GM19468 (cell line): ENCODE results near the gene PTGES3.
"Not testable (repeated sequence)": the region's sequence is repeated elsewhere in the genome, so short reads cannot be mapped to it uniquely, and the experiment has no call there.

ENCODE experiments used
- ATAC-seq: cut with Tn5 transposase; IDR thresholded peaks from one replicate; pipeline ENCODE4 v1.9.1; 2021; ENCODE audit warnings: mild to moderate bottlenecking, moderate library complexity, moderate number of reproducible peaks; ENCODE audit not compliant: unreplicated experiment; ENCODE audit errors: extremely low read depth

PTGES3 gene

GRCh38 chr12:56658921-56659320, 29.2 kb downstream of the PTGES3 start:
- no peak for ATAC-seq

GRCh38 chr12:56657416-56658379, 30.4 kb downstream of the PTGES3 start:
- ATAC-seq, result no peak

GRCh38 chr12:56653781-56654180, 34.3 kb downstream of the PTGES3 start:
- ATAC-seq, result not testable (repeated sequence)

DNA sequence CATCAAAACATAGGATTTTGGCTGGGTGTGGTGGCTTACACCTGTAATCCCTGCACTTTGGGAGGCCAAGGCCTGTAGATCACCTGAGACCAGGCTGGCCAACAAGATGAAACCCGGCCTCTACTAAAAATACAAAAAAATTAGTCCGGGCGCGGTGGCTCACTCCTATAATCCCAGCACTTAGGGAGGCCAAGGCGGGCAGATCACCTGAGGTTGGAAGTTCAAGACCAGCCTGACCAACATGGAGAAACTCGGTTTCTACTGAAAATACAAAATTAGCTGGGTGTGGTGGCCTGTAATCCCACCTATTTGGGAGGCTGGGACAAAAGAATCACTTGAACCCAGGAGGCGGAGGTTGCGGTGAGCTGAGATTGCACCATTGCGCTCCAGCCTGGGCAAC, 40.1 kb downstream of the PTGES3 start:
- not testable (repeated sequence) for ATAC-seq

DNA sequence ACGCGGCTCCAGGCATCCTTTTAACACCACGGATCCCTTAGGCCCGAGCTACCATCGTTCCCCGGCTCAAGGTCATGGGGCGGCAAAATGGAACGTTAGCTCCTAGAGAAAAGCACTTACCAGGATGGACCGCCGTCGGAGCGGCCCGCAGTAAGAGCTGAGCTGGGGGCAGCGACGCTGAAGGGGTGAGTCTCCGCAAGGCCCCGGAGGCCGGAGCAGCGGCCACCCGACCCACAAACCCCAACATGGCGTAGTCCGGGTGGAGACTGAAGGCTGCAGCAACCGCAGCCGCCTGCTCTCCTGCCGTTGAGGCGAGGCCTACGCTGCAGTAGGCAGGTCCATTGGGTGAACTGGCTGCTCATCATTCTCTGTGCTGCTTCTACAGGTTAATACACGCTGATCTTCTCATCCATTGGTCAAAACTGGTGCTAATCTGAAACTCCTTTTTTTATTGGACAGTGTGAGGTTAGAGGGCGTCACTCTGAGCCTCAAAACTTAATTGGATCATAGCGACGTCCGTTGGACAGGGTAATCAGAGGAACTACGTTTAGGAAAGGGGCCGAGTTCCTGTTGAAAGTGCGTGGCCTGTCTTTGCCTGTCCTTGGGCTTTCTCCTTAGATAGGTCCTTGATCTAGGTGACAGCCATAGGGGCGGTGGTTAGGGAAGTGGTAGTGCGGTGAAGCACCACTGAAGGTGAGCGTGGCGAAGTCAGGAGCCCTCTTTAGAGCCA, 42.2 kb downstream of the PTGES3 start, which contains the start of gene ATP5F1B:
Gene ATP5F1B, minus strand, starts transcription at position 268 of the 730 bp plus-strand sequence. Its CDS starts 21 bp downstream, at position 247.
- peak; percentile 99 for ATAC-seq

DNA sequence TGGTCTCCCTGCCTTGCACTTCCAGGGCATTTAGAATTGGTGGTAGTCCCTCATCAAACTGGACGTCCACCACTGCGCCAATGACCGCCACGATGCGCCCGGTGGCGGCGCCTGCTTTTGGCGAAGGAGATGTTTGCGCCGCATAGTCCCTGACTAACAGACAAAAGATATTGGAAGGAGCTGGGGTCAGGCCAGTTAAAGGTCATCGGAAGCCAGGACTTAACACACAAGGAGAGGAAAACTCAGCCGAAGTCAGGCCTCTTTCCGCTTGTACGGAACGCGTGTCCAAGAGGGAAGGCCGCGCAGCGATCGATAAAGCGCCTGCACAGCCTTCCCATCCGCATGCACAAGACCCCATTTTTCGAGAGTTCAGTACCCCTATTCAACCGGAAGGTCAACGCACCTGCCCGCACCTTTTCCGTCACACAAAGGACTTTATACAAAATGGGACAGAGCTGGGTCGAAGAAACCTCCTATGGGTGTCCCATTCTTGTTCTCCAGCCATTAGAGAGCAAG, 42.8 kb downstream of the PTGES3 start:
- ATAC-seq, result no peak

DNA sequence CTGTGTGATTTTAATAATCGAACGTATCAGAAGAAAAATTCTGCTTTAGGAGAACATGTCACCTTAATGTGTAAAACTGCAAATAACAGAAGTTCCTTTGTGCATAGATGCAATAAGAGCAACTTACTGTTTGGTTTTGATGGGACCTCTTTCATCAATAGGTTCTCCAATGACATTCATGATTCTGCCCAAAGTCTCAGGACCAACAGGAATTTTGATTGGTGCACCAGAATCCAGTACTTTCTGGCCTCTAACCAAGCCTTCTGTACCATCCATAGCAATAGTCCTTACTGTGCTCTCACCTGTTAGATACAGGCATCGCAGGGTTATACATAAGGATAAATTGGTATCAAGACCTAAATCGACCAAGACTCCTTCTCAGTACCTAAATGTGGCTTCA, 43.4 kb downstream of the PTGES3 start:
- ATAC-seq, result no peak

DNA sequence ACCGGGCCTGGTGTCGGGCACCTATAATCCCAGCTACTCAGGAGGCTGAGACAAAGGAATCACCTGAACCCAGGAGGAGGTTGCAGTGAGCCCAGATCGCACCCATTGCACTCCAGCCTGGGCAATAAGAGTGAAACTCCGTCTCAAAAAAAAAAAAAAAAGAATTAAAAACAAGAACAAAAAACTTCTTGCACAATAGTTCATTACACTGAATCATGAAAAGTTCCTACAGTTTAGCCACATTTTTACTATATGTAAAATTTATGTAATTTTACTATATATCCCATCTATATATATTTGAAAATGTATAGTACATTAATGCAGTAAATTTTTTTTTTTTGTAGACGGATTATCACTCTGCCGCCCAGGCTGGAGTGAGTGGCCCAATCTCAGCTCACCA, 46.9 kb downstream of the PTGES3 start:
- no peak for ATAC-seq

DNA sequence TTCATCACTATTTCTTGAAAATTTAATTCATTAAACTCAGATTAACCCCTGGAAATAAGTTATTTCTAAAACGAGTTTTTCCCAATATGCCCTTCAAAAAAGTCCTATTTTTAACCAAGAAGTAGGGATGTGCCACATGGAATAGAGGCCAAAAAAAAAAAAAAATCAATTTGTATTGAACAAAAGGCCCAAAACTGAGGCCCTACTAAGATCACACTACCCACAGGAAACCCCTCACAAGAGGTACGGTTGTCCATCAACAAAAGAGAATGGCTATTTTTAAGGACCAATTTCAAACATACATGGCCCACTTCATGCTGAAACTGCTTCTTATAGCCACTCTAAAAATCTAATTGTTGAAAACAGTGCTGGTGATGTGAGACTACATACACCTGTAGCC, 50.5 kb downstream of the PTGES3 start:
- no peak for ATAC-seq

GRCh38 chr12:56636675-56637540, 51.2 kb downstream of the PTGES3 start:
- ATAC-seq, result peak; percentile 43

DNA sequence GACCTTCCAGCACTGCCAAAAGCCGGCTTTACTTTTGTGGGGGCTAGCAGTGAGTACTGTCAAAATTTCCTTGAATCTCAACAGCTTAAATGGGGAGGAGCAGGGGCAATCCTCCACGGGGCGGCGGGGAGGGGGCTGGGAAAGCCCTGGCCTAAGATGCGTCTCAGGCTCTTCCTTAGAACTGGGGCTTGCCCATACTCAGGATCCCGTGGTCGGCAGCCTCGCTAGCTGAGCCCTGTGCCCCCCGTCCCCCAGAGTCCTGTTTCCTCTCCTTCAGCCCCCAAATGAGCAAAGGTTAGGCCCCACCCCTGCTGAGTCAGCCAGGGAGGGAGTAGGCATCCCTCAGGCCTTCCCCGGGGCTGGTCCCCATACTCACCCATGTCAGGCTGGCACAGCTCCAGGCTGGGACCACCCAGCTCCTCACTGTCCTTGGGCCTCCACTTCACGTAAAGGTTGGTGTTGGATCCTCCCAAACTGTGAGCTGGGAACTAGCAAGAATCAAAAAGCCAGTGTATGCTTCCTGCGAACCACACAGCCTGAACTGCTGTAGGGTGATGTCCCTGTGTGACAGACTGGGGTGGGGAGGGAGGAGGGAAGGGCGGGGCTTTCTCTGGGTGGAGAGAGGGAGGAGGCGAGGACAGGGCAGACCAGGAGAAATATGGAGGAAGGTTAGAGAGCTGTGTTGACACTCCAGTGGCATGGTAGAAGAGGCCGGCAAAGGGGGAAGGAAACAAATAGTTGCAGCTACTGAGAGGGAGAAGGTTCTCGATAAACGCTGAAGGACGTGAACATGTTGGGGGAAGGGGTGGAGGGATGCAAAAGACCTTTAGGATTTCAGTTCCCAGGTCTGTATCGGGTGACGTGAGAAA, 52.0 kb downstream of the PTGES3 start:
- ATAC-seq, result no peak

DNA sequence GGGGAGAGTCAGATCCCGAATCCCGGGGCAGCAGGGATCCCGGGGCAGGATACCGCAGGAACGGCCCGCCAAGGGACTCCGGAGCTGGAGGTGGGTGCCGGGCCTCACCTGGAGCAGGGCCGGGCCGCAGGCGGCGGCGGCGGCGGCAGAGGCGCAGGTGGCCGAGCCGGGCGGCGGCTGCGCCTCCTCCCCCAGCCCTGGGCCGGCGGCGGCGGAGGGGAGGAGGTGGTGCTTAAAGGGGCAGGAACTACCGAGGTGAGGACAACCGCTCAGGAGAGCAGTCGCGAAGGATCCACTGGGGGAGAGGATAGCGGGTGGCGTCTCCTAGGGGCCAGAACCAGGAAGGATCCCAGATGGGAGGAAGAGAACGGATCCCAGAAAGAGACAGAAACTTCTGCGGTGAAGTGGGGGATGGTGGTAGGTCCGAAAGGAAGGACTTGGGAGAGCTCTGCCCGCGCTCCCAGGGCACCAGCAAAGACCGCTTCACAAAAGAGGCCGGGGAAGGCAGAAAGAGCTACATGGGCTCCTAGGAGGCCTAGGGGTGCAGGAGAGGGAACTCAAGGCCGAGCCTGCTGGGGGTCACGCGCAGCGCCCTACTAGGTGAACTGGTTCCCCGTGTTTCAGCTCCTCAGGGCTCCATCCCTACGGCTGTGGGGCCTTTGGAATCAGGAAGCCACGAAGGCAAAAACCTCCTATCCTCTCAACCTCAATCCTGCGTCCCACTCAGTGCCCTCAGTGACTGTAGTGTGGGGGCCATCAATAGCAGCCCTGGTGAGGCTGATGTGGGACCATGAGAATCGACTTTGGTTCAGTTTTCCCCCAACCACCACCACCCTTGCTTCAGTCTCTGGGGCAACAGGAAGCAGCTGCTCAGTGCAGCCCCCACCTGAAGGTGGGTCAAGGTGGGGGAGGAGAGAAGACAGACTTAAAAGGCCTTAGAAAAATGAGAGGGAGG, 53.0 kb downstream of the PTGES3 start:
- ATAC-seq, result no peak

- no peak for ATAC-seq
Measured at GRCh38 chr12:56634242-56634836, 53.7 kb downstream of the PTGES3 start.

DNA sequence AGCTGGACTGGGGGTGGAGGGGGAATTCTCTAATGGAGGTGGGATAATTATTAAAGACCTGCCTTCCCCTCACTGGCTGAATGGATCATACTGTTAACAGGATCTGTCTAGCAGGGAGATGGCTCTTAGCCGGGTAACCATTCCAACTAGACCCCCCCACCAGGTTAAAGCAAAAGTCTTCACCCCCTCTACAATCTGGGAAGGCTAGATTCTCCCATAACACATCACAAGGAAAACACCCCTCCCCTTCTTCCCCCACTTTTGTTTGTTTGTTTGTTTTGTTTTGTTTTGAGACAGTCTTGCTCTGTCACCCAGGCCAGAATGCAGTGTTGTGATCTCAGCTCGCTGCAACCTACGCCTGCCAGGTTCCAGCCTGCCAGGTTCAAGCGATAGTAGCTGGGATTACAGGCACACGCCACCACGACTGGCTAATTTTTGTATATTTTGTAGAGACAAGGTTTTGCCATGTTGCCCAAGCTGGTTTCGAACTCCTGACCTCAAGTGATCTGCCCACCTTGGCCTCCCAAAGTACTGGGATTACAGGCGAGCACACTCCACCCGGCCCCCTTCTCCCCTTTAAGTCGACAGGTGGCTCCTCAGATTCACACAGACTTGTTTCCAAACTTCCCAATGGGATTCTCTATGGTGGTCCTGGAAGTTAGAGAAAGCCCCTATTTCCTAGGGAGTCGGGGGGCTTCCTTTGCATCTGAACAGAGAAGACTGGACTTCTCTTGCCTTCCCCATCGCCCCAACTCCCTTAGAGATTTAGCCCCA, 54.4 kb downstream of the PTGES3 start:
- no peak for ATAC-seq

GRCh38 chr12:56632701-56633467, 55.2 kb downstream of the PTGES3 start:
- ATAC-seq, result no peak
